Measurements from ENCODE around the gene CSF3. TPM values are rescaled to one million over a fixed set of nuclear protein-coding genes. Genes with fewer than 3 reads are reported as not detected.

CSF3 gene
- total RNA-seq, 2 donors from 2014 or later, result 0.69 to 15.3 TPM

- no peak for DNase-seq (ENCODE audit: low spot score)
- intact Hi-C loops (cut with DNase I), result loop anchor here in 1 of 2 donors (10.0 kb wide), 1 partner anchor 155 kb away; the partner anchor contains the start of gene RAPGEFL1
Observed at GRCh38 chr17:40019140-40019991, 4.1 kb downstream of the CSF3 start.

GRCh38 chr17:40020146-40020545 is 4.9 kb downstream of the CSF3 start:
- intact Hi-C loops (cut with DNase I), result no loop called here
- no peak for DNase-seq (ENCODE audit: low spot score)

- intact Hi-C loops (cut with DNase I), result no loop called here
- DNase-seq (ENCODE audit: low spot score), result peak; percentile 85
Observed at GRCh38 chr17:40021451-40021971, 6.3 kb downstream of the CSF3 start.

GRCh38 chr17:40022497-40022896 is 7.3 kb downstream of the CSF3 start:
- no peak for DNase-seq (ENCODE audit: low spot score)
- intact Hi-C loops (cut with DNase I), result no loop called here

- intact Hi-C loops (cut with DNase I), result no loop called here
- DNase-seq (ENCODE audit: low spot score), result no peak
Observed at GRCh38 chr17:40022961-40023541, 7.8 kb downstream of the CSF3 start.

GRCh38 chr17:40023590-40024292 is 8.5 kb downstream of the CSF3 start:
- intact Hi-C loops (cut with DNase I), result no loop called here
- peak; percentile 90 for DNase-seq (ENCODE audit: low spot score)

GRCh38 chr17:40024901-40025300 is 9.7 kb downstream of the CSF3 start:
- no peak for DNase-seq (ENCODE audit: low spot score)
- intact Hi-C loops (cut with DNase I), result no loop called here

- DNase-seq (ENCODE audit: low spot score), result no peak
- intact Hi-C loops (cut with DNase I), result no loop called here
Observed at GRCh38 chr17:40025559-40025958, 10.3 kb downstream of the CSF3 start.

- intact Hi-C loops (cut with DNase I), result no loop called here
Observed at GRCh38 chr17:40025991-40026815, 11.0 kb downstream of the CSF3 start.

GRCh38 chr17:40026816-40027613 is 11.8 kb downstream of the CSF3 start:
- intact Hi-C loops (cut with DNase I), result no loop called here
- DNase-seq (ENCODE audit: low spot score), result peak; percentile 94

More at GRCh38 chr17:40025991-40026815, 11.0 kb downstream of the CSF3 start:
- no peak for DNase-seq (ENCODE audit: low spot score)

GRCh38 chr17:40027614-40028012 is 12.4 kb downstream of the CSF3 start:
- intact Hi-C loops (cut with DNase I), result no loop called here
- no peak for DNase-seq (ENCODE audit: low spot score)

GRCh38 chr17:40028595-40028994 is 13.4 kb downstream of the CSF3 start:
- intact Hi-C loops (cut with DNase I), result no loop called here
- no peak for DNase-seq (ENCODE audit: low spot score)

GRCh38 chr17:40031706-40032105 is 16.5 kb downstream of the CSF3 start:
- intact Hi-C loops (cut with DNase I), result no loop called here
- no peak for DNase-seq (ENCODE audit: low spot score)

- intact Hi-C loops (cut with DNase I), result no loop called here
- no peak for DNase-seq (ENCODE audit: low spot score)
Observed at GRCh38 chr17:40032322-40033320, 17.4 kb downstream of the CSF3 start.

GRCh38 chr17:40033339-40033738 is 18.1 kb downstream of the CSF3 start:
- DNase-seq (ENCODE audit: low spot score), result no peak
- intact Hi-C loops (cut with DNase I), result no loop called here

GRCh38 chr17:40034426-40035161 is 19.4 kb downstream of the CSF3 start:
- intact Hi-C loops (cut with DNase I), result no loop called here
- DNase-seq (ENCODE audit: low spot score), result no peak

- no peak for DNase-seq (ENCODE audit: low spot score)
- intact Hi-C loops (cut with DNase I), result no loop called here
Observed at GRCh38 chr17:40035162-40035559, 19.9 kb downstream of the CSF3 start.

Data from posterior vena cava (tissue), 2 donors.